ENCODE data around the gene ADAM17.
"Not testable (repeated sequence)": the region's sequence is repeated elsewhere in the genome, so short reads cannot be mapped to it uniquely, and the experiment has no call there.

The ADAM17 gene

DNA sequence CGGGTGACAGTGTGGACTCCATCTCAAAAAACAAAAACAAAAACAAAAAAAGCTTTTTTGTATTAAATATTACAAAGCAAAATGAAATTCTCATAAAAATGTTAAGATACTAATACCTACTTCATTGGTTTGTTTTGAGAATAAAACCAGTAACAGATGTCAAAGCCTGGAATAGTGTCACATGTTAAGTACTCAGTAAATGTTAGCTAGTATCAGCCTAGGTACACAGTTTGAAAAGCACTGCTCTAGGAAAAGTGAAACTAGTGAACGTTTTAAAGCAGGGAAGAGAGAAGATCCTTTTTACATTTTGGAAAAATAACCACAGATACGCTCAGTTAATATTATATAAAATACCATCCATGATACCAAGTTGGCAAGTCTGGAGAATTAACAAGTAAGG, 37.1 kb upstream of the ADAM17 start:
- DNase-seq (ENCODE audit: low spot score): no peak
- no peaks in the 10 kb centered on the region for H3K27me3 ChIP-seq (ENCODE audit: insufficient read depth, poor library complexity, severe bottlenecking)
- H3K36me3 ChIP-seq (ENCODE audit: low read depth): peaks cover 58% of the 10 kb centered on the region
- H3K4me3 ChIP-seq (ENCODE audit: severe bottlenecking): no peak overlapping the region
- H3K9me3 ChIP-seq (ENCODE audit: severe bottlenecking): no peaks in the 10 kb centered on the region
- peaks cover 38% of the 10 kb centered on the region for H3K4me1 ChIP-seq (ENCODE audit: insufficient read depth, poor library complexity, severe bottlenecking)
- no peak overlapping the region for H3K27ac ChIP-seq (ENCODE audit: poor library complexity, severe bottlenecking)
- TF ChIP-seq, protein P1, sequence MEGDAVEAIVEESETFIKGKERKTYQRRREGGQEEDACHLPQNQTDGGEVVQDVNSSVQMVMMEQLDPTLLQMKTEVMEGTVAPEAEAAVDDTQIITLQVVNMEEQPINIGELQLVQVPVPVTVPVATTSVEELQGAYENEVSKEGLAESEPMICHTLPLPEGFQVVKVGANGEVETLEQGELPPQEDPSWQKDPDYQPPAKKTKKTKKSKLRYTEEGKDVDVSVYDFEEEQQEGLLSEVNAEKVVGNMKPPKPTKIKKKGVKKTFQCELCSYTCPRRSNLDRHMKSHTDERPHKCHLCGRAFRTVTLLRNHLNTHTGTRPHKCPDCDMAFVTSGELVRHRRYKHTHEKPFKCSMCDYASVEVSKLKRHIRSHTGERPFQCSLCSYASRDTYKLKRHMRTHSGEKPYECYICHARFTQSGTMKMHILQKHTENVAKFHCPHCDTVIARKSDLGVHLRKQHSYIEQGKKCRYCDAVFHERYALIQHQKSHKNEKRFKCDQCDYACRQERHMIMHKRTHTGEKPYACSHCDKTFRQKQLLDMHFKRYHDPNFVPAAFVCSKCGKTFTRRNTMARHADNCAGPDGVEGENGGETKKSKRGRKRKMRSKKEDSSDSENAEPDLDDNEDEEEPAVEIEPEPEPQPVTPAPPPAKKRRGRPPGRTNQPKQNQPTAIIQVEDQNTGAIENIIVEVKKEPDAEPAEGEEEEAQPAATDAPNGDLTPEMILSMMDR (IDR thresholded peaks at IDR 0.05; ENCODE audit: poor library complexity, severe bottlenecking): no peak
- ATAC-seq (ENCODE audit: low read depth): no peak

DNA sequence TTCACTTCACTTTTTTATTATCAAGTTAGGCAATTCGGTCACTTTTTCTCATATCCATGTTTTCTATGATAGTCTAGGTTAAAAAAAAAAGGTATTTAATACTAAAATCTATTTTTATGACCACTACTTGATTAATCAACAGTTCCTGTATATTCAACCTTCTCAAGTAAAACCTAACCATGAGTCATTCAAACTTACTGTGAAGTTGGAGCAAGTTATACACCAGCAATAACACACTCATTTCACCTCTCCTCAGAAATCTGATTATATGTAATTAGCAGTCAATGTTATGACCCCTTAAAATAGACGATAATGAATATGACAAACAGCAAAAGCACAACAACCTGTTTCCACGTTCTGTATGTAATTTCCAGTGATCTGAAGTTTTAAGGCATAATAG, 35.0 kb upstream of the ADAM17 start:
- H3K36me3 ChIP-seq (ENCODE audit: low read depth): peaks cover 79% of the 10 kb centered on the region
- no peak for ATAC-seq (ENCODE audit: low read depth)
- TF ChIP-seq, protein P1 (IDR thresholded peaks at IDR 0.05; ENCODE audit: poor library complexity, severe bottlenecking): no peak
- DNase-seq (ENCODE audit: low spot score): no peak
- H3K27ac ChIP-seq (ENCODE audit: poor library complexity, severe bottlenecking): no peak overlapping the region
- peaks cover 30% of the 10 kb centered on the region for H3K4me1 ChIP-seq (ENCODE audit: insufficient read depth, poor library complexity, severe bottlenecking)
- no peak overlapping the region for H3K4me3 ChIP-seq (ENCODE audit: severe bottlenecking)
- H3K9me3 ChIP-seq (ENCODE audit: severe bottlenecking): no peaks in the 10 kb centered on the region
- H3K27me3 ChIP-seq (ENCODE audit: insufficient read depth, poor library complexity, severe bottlenecking): no peaks in the 10 kb centered on the region

DNA sequence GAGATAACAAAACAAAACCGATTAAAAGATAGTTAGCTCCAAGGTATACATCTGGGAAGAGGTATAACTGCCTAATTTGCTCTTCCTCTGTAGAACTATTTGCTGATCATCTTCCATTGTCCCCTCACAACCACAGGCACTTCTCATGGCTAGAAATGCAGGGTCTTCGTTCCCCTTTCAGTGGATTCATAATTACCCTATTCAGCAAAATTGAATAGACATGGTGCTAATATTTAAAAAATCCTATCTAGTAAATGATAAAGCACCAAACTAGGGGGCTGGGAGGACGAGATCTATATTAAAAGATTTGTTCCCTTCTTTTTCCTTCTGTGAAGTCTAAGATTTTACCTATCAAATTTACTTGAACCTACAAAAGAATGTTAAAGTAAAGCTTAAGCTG, 30.8 kb upstream of the ADAM17 start:
- H3K36me3 ChIP-seq (ENCODE audit: low read depth): peaks cover 79% of the 10 kb centered on the region
- DNase-seq (ENCODE audit: low spot score) (no peak), ATAC-seq (ENCODE audit: low read depth) (no peak)
- H3K27me3 ChIP-seq (ENCODE audit: insufficient read depth, poor library complexity, severe bottlenecking): no peaks in the 10 kb centered on the region
- H3K4me3 ChIP-seq (ENCODE audit: severe bottlenecking): no peak overlapping the region
- no peaks in the 10 kb centered on the region for H3K9me3 ChIP-seq (ENCODE audit: severe bottlenecking)
- TF ChIP-seq, protein P1 (IDR thresholded peaks at IDR 0.05; ENCODE audit: poor library complexity, severe bottlenecking): no peak
- no peak overlapping the region for H3K27ac ChIP-seq (ENCODE audit: poor library complexity, severe bottlenecking)
- peaks cover 11% of the 10 kb centered on the region for H3K4me1 ChIP-seq (ENCODE audit: insufficient read depth, poor library complexity, severe bottlenecking)

DNA sequence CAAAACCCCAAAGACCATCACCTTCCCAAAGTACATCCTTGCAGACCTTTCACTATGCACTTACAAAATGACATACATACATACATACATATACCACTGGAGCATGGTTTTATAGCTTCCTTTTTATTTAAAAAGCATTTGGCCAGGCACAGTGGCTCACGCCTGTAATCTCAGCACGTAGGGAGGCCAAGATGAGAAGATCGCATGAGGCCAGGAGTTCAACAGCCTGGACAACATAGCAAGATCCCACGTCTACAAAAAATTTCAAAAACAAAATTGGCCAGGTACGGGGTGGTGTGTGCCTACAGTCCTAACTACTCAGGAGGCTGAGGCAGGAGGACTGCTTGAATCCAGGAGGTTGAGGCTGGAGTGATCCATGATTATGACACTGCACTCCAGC, 29.9 kb upstream of the ADAM17 start:
- Histone ChIP-seq H3K4me3 (ENCODE audit: severe bottlenecking) (no peak overlapping the region), H3K36me3 (ENCODE audit: low read depth) (peaks cover 74% of the 10 kb centered on the region), H3K27me3 (ENCODE audit: insufficient read depth, poor library complexity, severe bottlenecking) (no peaks in the 10 kb centered on the region), H3K4me1 (ENCODE audit: insufficient read depth, poor library complexity, severe bottlenecking) (peaks cover 1% of the 10 kb centered on the region), H3K9me3 (ENCODE audit: severe bottlenecking) (no peaks in the 10 kb centered on the region), H3K27ac (ENCODE audit: poor library complexity, severe bottlenecking) (no peak overlapping the region)
- no peak for ATAC-seq (ENCODE audit: low read depth)
- TF ChIP-seq, protein P1 (IDR thresholded peaks at IDR 0.05; ENCODE audit: poor library complexity, severe bottlenecking): no peak
- no peak for DNase-seq (ENCODE audit: low spot score)

DNA sequence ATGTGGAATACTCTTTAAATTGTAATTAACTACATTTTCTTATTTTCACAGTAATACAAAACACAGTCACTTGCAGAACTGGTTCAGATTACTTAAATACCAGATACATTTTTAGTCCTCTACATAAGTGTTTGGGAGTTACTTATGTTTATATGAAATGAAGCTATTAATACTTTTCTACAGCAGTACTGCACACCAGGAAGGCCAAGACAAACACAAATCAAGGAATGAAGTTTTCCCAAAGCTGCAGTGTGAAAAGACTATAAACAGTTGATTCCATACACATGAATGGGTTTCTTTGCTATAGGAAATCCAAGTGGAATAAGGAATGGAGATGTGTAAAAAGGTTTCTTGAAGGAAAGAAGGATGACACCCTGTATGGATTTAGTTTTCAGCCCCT, 29.3 kb upstream of the ADAM17 start:
- not testable (repeated sequence) for H3K27ac ChIP-seq (ENCODE audit: poor library complexity, severe bottlenecking); H3K4me3 ChIP-seq (ENCODE audit: severe bottlenecking); H3K9me3 ChIP-seq (ENCODE audit: severe bottlenecking); H3K4me1 ChIP-seq (ENCODE audit: insufficient read depth, poor library complexity, severe bottlenecking); ATAC-seq (ENCODE audit: low read depth); DNase-seq (ENCODE audit: low spot score); H3K27me3 ChIP-seq (ENCODE audit: insufficient read depth, poor library complexity, severe bottlenecking)
- peaks cover 68% of the 10 kb centered on the region for H3K36me3 ChIP-seq (ENCODE audit: low read depth)

All from RWPE2 (cell line).